Loucy (cell line): ENCODE data around the gene CPSF7.

ENCODE experiments used
- EZH2phosphoT487 ChIP-seq: fragments of 200-600 bp; IDR thresholded peaks from 2 replicates; pipeline ENCODE4 v1.6.1; 2018; ENCODE audit warnings: antibody characterized with exemption, mild to moderate bottlenecking, moderate library complexity, borderline replicate concordance
- TF ChIP-seq, protein P1 (sequence below): fragments of 200-600 bp; sonication (generic); conservative IDR thresholded peaks from 2 replicates; pipeline ENCODE4 v1.5.1; 2014; ENCODE audit warnings: mild to moderate bottlenecking, antibody characterized with exemption, low read length

DNA sequence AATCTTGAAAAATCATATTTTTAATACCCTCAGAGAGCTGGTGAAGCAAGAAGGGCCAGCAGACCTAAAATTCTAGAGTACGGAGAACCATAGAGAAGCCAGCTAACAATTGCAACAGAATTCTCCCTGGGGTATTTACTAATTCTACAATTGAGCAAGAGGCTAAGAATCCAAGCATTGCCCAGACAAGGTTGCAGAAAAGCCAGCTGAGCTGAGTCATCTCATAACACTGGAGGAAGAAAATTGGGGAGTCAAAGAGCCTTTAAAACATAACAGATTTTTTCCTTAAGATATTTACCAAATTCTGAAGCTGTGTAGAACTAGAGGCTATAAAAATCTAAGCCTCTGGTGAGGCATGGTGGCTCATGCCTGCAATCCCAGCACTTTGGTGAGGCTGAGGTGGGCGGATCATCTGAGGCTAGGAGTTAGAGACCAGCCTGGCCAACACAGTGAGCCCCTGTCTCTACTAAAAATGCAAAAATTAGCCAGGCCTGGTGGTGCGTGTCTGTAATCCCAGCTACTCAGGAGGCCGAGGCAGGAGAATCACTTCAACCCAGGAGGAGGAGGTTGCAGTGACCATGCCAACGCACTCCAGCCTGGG lies 51.0 kb downstream of the CPSF7 start:
- TF ChIP-seq, protein P1, sequence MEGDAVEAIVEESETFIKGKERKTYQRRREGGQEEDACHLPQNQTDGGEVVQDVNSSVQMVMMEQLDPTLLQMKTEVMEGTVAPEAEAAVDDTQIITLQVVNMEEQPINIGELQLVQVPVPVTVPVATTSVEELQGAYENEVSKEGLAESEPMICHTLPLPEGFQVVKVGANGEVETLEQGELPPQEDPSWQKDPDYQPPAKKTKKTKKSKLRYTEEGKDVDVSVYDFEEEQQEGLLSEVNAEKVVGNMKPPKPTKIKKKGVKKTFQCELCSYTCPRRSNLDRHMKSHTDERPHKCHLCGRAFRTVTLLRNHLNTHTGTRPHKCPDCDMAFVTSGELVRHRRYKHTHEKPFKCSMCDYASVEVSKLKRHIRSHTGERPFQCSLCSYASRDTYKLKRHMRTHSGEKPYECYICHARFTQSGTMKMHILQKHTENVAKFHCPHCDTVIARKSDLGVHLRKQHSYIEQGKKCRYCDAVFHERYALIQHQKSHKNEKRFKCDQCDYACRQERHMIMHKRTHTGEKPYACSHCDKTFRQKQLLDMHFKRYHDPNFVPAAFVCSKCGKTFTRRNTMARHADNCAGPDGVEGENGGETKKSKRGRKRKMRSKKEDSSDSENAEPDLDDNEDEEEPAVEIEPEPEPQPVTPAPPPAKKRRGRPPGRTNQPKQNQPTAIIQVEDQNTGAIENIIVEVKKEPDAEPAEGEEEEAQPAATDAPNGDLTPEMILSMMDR = no peak
- TF ChIP-seq EZH2phosphoT487 = no peak
